HG03103 (cell line): ENCODE data around the gene DYRK1A.
"Not testable (repeated sequence)": the region's sequence is repeated elsewhere in the genome, so short reads cannot be mapped to it uniquely, and the experiment has no call there.

Experiments used
- ATAC-seq: cut with Tn5 transposase; IDR thresholded peaks from one replicate; pipeline ENCODE4 v1.9.1; 2021; ENCODE audit warnings: low read depth; ENCODE audit not compliant: unreplicated experiment

Gene DYRK1A

DNA sequence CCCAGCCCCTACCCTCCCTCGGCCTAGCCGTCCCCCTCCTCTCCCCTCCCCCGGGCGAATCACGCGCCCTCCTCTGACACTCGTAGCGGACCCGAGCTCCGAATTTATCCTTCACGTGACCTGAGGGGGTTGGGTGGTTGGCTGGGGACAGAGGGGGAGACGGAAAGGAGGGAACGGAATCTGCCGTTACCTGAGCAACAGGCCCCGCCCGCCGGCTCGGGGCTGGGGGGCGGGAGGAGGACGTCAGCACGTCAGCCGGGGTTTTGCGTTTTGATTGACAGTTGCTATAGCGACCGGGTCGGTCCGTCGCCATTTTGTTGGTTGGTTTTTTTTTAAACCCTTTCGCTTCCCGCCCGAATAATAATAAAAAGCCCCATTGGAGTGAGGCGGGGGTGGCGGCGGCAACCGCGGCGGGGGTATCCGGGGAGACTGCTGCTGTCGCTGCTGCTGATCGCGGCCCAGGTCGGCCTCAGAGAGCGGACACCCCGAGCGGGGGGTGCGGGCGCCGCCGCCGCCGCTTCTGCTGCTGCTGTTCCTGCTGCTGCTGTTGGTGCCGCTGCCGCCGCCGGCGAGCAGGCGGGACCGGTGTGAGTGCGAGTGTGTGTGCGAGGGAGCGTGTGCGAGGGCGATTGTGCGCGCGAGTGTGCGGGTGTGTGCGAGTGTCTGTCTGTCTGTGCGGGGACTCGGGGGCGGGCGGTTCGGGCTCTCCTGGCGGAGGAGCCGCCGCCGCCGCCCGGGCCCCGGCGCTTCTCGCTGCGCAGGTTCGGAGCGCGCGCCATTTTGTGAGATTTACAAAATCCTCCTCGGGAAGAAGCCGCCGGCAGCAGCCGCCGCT is at the start of gene DYRK1A:
Gene DYRK1A (plus strand): TSS at position 292 of the 835 bp plus-strand sequence. CDS start 53,602 bp downstream, outside the sequence.
- ATAC-seq: peak; percentile 65

DNA sequence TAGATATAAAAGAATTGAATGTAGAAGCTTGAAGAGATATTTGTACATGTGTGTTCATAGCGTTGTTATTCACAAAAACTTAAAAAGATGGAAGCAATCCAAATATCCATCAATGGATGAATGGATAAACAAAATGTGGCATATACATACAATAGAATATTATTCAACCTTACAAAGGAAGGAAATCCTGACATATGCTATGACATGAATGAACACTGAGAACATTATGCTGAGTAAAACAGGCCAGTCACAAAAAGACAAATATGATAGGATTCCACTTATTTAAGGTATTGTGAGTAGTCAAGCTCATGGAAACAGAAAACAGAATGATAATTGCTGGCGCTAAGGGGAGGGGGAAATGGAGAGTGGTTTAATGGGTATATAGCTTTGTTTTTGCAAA is 47.0 kb upstream of the DYRK1A start:
- no peak for ATAC-seq

DNA sequence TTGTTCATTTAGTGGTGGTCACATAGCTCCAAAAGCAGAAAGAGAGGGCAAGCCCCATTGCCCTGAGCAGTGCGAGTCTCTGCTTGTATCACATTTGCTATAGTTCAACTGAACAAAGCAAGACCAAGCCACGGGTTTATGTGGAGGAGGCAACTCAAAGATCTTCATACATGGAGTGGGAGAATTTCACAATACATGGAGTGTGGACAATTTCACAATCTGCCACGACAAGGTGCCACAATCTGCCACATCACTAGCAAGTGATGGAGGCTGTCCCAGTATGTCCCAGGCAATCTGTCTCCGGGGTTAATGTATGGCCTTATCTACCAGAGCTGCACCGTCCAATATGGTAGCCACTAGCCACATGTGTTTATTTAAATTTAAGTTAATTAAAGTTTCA is 44.5 kb upstream of the DYRK1A start:
- ATAC-seq: no peak

DNA sequence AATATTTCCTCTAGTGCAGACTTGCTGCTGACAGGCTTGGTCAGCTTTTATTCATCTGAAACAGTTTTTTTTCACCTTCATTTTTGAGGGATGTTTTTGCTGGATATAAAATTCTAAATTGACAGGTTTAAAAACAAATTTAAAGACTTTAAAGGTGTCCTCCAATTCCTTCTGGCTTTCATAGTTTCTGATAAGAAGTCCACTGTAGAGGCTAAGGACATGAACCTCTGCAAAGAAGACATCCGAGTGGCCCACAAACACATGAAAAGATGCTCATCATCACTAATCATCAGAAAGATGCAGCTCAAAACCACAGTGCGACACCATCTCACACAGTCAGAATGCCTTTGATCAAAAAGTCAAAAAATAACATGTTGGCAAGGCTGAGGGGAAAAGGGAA is 42.0 kb upstream of the DYRK1A start:
- no peak for ATAC-seq

DNA sequence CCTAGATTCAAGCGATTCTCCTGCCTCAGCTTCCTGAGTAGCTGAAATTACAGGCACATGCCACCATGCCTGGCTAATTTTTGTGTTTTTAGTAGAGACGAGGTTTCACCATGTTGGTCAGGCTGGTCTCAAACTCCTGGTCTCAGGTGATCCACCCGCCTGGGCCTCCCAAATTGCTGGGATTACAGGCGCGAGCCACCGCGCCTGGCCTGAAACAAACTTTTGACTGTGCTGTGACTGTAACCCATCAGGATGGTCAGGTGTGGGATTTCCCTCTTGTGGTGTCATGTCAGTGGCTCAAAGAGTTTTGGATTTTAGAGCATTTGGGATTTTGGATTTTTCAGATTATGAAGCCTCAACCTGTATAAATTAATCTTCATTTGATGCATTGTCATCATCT is 38.4 kb upstream of the DYRK1A start:
- not testable (repeated sequence) for ATAC-seq

DNA sequence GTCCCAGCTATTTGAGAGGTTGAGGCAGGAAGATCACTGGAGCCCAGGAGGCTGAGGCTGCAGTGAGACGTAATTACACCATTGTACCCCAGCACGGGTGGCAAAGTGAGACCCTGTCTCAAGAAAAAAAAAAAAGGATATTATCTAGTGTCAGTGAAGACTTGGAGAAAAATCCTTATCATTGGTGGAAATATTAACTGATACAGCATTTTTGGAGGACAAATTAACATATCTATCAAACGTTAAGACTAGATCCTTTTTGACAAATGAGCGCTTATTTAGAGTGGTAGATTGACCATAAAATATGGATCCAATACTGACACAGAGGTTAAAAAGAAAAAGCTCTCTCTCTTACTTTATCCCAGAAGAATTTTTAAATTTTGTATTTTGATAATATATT is 35.2 kb upstream of the DYRK1A start:
- ATAC-seq: no peak

DNA sequence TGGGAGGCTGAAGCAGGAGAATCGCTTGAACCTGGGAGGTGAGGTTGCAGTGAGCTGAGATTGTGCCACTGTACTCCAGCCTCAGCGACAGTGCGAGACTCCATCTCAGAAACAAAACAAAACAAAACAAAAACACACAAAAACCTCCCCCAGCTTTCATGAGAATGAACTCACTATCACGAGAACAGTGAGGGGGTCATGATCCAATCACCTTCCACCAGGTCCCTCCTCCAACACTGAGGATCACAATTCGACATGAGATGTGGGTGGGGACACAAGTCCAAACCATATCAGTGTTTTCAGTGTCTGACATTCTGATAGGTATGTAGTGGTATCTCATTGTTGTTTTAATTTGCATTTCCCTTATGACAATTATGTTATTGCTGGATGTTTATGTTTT is 31.5 kb upstream of the DYRK1A start:
- ATAC-seq: no peak

DNA sequence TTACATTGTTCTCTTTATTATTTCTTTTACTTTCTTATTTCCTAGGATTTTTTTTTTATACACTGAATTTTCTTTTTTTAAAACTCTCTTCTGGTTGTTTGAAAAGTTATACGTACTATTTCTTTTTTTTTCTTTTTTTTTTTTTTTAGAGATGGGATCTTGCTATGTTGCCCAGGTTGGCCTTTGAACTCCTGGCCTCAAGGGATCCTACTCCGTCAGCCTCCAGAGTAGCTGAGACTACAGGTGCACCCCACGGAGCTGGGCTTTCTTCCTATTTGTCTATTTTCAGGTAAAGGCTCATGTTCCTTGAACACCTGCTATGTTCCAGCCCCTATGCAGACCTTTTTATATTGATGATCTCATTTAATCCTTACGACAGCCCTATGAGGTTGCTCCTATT is 29.4 kb upstream of the DYRK1A start:
- ATAC-seq: no peak

DNA sequence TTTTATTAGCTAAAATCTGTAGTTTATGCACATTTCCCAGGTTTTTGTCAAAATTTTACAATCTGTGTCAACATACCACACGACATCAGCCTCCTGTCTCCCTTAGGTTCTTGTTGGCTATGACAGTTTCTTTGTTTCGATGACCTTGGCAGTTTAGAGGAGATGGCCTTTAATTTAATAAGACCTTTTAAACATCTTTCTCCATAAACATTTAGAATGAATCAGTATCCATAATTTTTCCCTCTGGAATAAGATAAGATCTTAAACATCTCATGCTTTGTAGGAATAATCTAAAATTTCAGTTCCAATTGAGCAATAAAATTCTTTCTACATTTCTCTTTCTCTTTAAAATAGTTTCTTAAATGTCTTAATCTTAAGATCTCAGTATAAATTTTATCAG is 28.7 kb upstream of the DYRK1A start:
- no peak for ATAC-seq

DNA sequence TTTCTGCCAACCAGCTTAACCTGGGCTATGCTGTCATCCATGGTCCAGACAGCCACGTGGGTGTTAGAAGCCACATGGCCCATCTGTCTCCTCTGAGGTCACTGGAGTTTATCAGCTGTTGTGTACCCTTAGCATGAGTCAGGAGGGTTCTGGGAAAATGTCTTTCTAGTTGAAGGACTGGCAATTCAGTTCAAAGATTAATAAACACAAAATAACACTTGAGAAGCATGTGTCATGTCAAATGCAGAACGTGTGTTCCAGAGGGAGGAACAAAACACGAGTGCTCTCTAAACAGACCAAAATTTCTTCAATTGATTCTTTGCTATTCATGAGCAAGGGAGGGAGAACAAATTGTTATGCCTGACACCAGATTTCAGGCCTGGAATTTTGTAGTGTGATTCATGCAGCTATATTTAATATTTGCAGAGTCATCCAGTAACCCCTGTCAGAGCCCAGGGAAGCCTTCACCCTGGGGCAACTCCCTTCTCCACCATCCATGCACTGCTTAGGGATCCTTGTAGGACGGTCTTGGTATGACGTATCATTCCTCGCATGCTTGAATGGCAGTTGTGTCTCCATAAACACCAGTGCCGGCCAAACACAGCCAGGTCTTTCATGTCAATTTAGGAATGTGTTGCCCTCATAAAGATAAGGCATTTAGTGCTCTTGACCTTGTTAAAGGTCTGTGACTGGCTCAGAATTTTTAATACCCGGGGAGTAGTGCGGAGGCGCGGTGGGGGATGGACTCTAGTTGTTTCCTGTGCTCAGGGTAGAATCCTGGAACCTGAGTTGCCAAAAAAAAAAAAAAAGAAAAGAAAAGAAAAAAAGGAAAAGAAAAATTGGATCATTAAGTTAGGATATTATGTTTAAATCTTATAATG is 27.7 kb upstream of the DYRK1A start:
- no peak for ATAC-seq

DNA sequence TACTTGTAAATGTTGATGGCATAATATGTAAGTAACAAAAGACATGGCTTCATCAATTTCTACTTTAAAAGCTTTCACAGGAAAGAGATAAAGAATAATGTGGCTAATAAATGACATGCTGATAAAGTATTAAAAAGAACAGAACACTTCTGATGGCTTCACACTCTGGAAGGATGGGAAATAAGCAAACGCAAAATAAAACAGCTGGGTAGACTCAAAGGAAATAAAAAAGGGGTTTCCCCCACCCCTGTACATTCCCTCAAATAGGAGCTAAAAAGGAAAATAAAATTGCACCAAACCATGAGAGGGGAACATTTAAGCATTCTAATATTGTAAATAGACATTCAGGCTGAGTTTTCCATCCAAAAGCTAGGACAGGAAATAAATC is 27.0 kb upstream of the DYRK1A start:
- ATAC-seq: no peak

DNA sequence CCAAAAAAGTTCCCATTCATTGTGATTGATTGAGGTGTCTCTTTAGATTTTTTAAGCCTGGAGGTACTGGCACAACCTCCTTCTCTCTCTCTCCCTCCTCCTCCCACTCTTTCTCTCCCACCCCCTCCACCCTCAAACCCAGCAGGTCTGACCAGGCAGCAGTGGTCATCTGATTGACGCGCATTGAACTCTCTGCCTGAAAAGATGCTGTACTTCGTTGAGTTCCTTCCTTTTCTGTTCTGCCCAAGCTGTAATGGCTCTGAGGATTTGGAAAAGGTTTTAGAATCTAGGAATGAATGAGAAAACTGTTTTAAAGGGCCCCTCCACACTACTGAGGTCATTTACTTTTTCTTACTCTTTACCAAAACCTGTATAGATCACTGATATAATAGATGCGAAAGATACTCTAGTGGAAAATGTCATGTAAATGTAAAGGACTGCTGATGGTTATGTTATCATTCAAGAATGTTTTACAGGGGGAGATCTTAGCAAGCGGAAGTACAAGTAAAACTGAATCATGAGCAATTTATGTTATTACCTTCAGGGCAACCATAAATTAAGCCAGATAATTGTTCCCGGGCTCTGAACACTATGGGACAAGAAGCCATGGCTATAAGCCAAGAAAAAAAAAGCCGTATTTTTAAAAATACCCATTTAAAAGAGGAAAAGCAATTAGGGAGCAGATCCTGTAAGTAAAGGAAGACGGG is 25.2 kb upstream of the DYRK1A start:
- ATAC-seq: no peak

DNA sequence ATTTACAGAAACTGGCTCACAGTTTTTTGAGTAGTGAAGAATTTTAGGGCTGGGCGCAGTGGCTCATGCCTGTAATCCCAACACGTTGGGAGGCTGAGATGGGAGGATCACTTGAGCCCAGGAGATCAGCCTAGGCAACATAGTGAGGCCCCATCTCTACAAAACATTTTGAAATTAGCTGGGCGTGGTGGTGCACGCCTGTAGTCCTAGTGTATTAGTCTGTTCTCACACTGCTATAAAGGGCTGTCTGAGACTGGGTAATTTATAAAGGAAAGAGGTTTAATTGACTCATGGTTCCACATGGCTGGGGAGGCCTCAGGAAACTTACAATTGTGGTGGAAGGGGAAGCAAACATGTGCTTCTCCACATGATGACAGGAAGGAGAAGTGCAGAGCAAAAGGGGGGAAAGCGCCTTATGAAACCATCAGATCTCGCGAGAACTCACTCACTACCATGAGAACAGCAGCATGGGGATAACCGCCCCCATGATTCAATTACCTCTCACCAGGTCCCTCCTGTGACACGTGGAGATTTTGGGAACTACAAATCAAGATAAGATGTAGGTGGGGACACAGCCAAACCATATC is 24.4 kb upstream of the DYRK1A start:
- no peak for ATAC-seq

DNA sequence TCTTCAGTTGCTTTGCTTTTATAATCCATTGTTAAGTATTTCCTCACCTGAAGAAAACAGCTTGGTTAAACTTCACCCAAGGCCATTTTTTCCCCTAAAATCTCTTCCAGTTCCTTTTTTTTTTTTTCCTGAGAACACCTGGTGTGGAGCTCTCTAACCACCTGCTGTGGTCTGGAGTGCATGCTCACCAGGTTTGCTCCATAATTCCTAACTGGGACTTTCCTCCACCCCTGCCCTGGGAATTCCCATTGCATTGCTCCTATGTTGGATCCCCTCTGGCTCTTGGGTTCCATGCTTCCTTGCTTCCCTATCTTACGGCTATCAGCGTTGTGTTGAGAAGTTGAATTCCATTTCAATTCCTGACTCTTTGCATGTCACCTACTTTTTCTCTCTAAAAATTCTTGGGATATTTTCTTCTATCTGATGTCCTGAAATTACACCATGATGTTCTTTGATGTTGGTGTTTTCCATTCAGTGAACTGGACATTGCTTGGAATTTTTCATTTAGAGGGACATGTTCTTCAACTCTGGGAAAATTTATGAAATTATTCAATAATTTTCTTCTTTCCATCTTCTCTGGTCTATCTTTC is 19.6 kb upstream of the DYRK1A start:
- ATAC-seq: no peak

DNA sequence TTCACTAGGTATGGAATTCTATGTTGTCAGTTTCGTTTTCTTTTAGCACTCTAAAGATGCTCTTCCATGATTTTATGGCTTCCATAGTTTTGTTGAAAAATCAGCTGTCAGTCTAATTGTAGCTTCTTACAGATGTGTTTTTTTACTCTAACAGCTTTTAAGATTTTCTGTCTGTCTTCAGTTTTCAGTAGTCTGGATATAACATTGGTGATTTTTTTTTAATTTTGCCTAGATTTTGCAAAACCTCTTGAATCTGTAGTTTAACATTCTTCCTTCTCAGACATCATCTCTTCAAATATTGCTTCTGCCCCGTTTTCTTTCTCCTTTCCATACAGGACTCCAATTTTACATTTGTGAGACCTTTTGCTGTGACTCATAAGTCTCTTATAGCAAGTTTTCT is 17.9 kb upstream of the DYRK1A start:
- ATAC-seq: no peak

DNA sequence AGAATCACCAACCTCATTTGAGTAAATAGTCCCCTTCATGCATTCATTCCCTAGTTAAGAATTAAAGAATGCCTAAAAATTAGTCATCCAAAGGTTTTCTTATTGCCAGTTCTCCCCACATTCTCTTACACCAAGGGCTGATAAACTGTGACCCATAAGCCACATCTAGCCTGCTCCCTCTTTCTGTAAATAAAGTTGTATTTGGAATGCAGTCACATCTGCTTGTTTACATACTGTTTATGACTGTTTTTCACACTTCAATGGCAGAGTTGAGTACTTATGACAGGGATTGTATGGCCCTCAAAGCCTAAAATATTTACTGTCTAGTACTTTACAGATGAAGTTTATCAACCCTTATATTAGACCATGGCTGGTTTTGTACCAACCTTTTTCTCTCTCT is 16.1 kb upstream of the DYRK1A start:
- no peak for ATAC-seq

DNA sequence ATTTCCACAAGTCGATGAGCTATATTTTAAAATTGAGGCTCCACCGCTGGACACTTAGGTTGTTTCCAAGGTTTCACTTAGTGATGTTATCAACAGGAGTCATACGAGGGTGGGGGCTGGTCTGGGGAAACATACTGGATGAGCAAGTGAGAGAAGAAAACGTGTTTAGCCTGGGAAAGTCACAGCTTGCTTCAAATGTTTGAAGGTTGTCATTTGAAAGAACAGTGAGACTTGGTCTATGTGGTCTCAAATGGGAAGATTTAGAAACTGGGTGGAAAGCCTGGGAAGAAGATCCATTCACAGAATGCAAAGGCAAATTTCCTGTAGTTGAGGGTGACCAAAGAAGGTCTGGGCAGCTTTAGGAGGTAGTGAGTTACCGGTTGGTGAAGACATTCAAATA is 9.9 kb upstream of the DYRK1A start:
- no peak for ATAC-seq

DNA sequence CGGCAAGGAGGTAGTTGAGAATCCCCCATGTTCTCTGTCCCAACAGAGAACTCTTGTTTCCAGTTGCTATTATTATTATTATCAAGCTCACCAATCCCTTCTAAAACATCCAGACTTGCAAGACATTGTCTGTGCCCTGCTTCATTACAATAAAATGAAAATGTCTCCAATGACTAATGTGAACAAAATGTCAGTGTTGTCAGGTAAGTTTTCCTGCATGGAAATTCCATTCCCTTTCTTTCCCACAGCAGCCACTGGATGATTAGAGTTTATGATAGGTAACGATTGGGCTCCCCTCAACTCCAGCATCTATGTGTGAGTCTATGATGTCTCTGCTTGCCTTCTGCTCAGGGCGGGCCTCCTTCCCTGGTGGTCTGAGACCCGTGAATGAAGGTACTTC is 8.9 kb upstream of the DYRK1A start:
- no peak for ATAC-seq

DNA sequence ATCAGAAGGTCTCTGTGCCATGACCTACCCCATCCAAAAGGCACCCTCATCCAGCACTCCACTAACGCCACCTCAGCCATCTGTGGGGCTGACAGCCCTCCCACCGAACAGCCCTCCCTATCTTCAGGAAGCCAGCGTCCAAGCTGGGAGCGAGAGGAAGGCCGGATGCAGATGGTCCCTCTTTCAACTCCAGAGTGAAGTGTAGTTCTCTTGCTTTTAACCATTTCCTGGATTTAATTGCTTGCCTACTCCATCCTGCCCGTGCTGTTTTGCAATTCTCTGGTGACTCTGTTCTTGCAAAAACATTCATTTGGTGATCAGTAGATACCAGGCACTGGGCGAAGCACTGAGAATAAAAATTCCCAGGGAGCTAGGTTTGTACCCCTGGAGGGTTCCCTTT is 8.2 kb upstream of the DYRK1A start:
- no peak for ATAC-seq

DNA sequence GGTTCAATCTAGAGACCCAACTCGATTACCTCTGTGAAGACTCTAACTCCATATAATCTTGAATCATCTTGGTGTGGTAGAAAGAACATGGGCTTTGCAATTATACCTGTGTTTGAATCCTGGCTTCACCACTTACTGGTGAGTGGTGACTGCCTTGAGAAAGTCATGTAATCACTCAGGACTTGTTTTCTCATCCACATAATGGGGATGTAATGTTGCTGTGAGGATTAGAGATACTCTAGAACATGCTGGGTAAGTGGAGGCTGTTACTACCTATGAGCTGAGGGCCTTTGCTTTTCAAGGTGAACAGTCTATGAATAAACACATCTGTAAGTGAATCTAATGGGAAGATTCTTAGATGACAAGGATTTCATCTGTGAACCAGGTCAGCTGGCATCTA is 2.6 kb upstream of the DYRK1A start:
- no peak for ATAC-seq
